Measurements from ENCODE around the gene CLDN17.

The CLDN17 gene

DNA sequence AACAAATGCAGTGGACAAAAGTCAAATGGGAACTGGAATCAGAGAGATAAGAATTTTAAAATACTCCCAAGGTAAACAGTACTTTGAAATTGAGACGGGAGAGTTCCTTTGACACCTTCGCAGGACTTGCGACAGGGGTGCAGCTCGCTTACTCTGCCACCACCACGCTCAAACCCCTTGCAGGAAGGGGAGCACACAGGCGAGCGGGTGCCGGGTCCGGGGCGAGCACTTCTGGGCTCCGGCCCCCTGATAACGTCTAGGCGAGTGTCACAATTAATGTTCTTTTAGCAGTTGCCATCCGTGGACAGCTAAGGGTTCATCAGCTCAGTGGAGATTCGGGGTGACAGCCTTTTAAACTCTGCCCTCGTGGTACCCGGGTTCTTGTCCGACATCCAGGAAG is 37.4 kb downstream of the CLDN17 start:
- DNase-seq (ENCODE audit: extremely low spot score, insufficient read length, low read depth) (no peak), FAIRE-seq (no peak)

DNA sequence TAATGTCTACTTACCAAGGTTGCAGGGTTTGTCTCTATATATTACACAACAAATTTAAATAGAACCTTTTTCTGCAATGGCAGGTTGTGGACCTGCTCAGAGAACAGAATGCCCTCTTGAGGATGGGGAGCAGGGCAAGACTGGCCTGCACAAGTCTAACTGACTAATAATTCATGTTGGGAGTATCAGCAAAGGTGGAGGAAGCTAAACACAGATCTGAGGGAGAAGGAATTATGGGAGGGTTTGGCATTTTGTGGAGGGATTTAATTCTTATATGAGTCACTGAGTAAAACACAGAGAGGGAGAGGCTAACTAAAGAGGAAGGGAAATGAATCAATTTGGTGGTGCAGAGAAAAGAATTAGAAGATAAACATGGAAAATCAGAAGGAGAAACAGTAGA is 40.0 kb downstream of the CLDN17 start:
- no peak for FAIRE-seq
- no peak for DNase-seq (ENCODE audit: extremely low spot score, insufficient read length, low read depth)

DNA sequence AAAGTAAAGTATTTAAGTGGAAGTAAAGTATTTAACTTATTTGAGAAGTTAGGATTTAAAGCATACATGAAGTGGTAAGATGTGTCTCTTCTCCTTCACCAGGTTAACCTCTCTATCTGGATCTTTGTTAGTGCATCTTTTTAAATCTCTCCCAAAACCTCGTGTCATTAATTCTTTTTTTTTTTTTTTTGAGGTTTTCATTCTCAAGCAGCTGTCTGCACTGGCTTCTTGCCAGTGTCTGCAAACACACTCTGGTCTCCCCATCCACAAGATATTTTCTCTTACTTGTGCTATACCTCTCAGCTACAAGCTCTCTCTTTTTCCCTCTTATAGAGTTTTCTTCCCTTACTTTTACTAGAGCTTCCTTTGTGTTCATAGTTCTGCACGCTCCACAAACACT is 49.0 kb downstream of the CLDN17 start:
- DNase-seq (ENCODE audit: extremely low spot score, insufficient read length, low read depth) (no peak), FAIRE-seq (no peak)

DNA sequence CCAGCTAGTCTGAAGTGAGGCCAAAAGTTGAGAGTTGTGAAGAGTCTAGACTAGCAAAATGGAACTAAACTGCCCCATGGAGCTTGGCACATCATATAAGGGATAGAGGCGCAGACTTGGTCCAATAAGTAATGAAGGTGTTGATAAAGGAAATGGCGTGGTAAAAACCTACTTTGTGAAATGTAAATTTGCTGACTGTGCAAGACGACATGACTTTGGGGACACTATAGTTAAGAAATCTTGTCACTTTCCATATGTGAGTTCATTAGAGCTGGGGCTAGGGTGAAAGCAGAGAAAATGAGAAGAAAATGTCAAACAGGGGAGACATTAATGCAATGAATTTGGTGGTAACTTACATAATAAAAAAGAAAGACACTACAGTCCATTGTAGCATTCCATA is 50.1 kb downstream of the CLDN17 start:
- no peak for DNase-seq (ENCODE audit: extremely low spot score, insufficient read length, low read depth)

More for the DNA sequence above, 50.1 kb downstream of the CLDN17 start:
- no peak for FAIRE-seq
